ENCODE results near the gene TP73. TPM values are rescaled to one million over a fixed set of nuclear protein-coding genes. Genes with fewer than 3 reads are reported as not detected.

The TP73 gene
- total RNA-seq, 1 donor from 2014 or later = 0.05 TPM

DNA sequence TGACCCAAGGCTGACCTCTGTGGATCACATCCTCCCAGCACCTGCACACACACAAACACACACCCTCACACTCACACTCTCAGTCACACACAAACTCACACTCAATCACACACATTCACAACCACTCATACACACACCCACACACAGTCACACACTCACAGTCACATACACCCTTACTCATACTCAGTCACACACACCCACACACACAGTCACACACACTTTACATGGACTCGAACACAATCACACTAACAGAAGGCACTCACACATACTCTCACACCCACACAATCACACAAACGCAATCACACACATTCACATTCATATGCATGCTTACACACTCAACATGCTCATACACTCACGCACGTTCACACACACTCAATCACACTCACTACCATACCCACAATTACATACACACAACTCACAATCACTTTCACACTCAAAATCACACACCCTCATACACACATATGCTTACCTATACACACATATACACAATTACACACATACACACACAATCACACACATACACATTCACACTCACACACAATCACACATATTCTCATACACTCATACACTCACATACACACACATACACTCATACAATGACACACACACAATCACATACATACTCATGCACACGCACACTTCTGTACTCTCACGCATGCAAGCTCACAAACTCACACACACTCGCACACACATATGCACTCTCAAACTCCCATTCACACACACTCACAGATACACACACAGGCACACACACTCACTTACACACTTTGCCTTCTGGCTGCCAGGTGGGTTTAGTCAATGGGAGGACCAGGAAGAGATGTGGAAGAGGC lies 47.1 kb upstream of the TP73 start:
- Mint-ChIP-seq H3K4me3 (ENCODE audit: unreplicated experiment) (no peak overlapping the region), H3K36me3 (ENCODE audit: low read depth) (no peaks in the 10 kb centered on the region), H3K27me3 (ENCODE audit: low read depth) (no peaks in the 10 kb centered on the region), H3K27ac (ENCODE audit: unreplicated experiment) (no peak overlapping the region), H3K4me1 (ENCODE audit: low read depth) (no peaks in the 10 kb centered on the region), H3K9me3 (ENCODE audit: low read depth) (no peaks in the 10 kb centered on the region)
- TF ChIP-seq CTCF (IDR thresholded peaks at IDR 0.05) = no peak
- no peak for DNase-seq (ENCODE audit: low spot score)

GRCh38 chr1:3606779-3607702 lies 45.3 kb upstream of the TP73 start:
- H3K36me3 Mint-ChIP-seq (ENCODE audit: low read depth) = no peaks in the 10 kb centered on the region
- no peaks in the 10 kb centered on the region for H3K9me3 Mint-ChIP-seq (ENCODE audit: low read depth)
- H3K4me1 Mint-ChIP-seq (ENCODE audit: low read depth) = peaks cover 10% of the 10 kb centered on the region
- no peak overlapping the region for H3K4me3 Mint-ChIP-seq (ENCODE audit: unreplicated experiment)
- no peak overlapping the region for H3K27ac Mint-ChIP-seq (ENCODE audit: unreplicated experiment)
- no peak for DNase-seq (ENCODE audit: low spot score)
- H3K27me3 Mint-ChIP-seq (ENCODE audit: low read depth) = no peaks in the 10 kb centered on the region
- no peak for TF ChIP-seq CTCF (IDR thresholded peaks at IDR 0.05)

DNA sequence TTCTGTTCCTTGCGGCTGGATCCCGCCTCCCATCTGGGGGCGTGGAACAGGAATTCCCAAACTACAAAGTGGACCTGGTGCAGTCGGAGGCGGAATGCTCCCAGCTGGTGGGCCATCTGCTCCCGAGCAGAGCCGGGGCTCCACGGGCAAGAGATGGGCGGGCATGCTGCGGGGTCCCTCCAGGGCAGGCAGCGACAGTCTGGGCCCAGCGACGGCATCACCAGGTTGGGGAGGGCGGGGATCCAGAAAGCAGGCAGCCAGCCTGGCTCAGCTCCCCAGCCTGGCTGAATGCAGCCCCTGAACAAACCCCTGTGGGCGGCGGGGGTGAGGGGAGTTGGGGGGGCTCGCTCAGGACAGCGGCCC lies 44.6 kb upstream of the TP73 start:
- no peak for TF ChIP-seq CTCF (IDR thresholded peaks at IDR 0.05)
- no peaks in the 10 kb centered on the region for H3K36me3 Mint-ChIP-seq (ENCODE audit: low read depth)
- no peak overlapping the region for H3K27ac Mint-ChIP-seq (ENCODE audit: unreplicated experiment)
- H3K4me1 Mint-ChIP-seq (ENCODE audit: low read depth) = peaks cover 12% of the 10 kb centered on the region
- no peak overlapping the region for H3K4me3 Mint-ChIP-seq (ENCODE audit: unreplicated experiment)
- no peaks in the 10 kb centered on the region for H3K9me3 Mint-ChIP-seq (ENCODE audit: low read depth)
- H3K27me3 Mint-ChIP-seq (ENCODE audit: low read depth) = no peaks in the 10 kb centered on the region
- DNase-seq (ENCODE audit: low spot score) = no peak

- Mint-ChIP-seq H3K36me3 (ENCODE audit: low read depth) (no peaks in the 10 kb centered on the region), H3K4me3 (ENCODE audit: unreplicated experiment) (no peak overlapping the region)
These were observed 44.2 kb upstream of the TP73 start for GRCh38 chr1:3608154-3608553.

More at GRCh38 chr1:3608154-3608553, 44.2 kb upstream of the TP73 start:
- no peak for TF ChIP-seq CTCF (IDR thresholded peaks at IDR 0.05)
- Mint-ChIP-seq H3K27me3 (ENCODE audit: low read depth) (no peaks in the 10 kb centered on the region), H3K4me1 (ENCODE audit: low read depth) (peaks cover 16% of the 10 kb centered on the region), H3K9me3 (ENCODE audit: low read depth) (no peaks in the 10 kb centered on the region), H3K27ac (ENCODE audit: unreplicated experiment) (no peak overlapping the region)
- no peak for DNase-seq (ENCODE audit: low spot score)
